Pulmonary artery endothelial cell (primary cell): Measurements from ENCODE around the gene ALX4. TPM values are rescaled to one million over a fixed set of nuclear protein-coding genes. Genes with fewer than 3 reads are reported as not detected.

Experiments
- DNase-seq: peaks from one replicate; pipeline ENCODE4 v3.0.0-alpha.2; 2011; ENCODE audit warnings: low read depth, low spot score
- total RNA-seq: library from RNA; depleted of rRNA; stranded (reverse); fragments of >200 nt; gene quantifications from 2 replicates; pipeline ENCODE4 v1.2.3, GENCODE V29; 2014

Gene ALX4
- total RNA-seq, 1 donor from 2014 or later: not detected

DNA sequence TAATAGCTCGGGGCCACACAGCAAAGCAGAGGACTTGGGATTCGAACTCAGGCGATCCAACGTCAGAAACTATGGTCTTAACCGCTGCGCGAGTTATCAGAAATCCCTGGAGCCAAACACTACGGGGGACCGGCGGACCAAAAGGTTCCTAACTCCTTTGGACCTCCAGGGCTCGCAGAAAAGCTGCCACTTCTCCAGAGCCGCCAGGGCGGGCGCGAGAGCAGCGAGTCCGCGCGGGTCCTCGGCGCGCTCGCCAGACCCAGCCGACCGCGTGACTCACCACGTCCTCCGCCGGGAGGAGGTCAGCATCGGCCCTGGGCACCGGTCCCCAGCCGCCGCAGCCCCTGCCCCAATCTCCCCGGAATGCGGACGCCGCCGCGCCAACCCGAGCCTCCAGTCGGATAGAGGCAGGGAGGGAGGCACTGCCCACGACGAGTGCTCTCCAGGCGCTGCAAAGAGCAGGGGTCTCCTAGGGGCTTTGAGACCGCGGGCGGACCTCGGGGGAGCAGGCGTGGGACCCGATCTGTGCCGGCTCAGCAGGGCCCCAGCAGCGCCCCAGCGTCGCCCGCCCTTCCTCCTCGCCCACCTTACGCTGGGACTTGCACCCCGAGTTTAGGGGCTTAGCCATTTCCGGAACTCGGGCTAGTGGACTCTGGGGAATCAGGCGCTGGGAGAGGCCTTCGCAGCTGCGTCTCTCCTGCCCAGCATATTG lies 6.2 kb upstream of the ALX4 start:
- DNase-seq: no peak

DNA sequence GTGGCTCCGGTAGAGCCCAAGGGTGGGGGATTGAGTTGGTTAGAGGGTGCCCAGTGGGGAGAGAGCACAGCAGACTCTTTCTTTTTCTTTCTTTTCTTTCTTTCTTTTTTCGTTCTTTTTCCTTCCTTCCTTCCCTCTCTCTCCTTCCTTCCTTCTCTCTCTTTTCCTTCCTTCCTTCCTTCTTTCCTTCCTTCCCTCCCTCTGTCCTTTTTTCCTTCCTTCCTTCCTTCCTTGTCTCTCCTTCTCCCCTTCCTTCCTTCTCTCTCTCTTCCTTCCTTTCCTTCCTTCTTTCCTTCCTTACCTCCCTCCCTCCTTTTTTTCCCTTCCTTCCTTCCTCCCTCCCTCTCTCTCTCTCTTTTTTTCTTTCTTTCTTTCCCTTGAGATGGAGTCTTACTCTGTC lies 4.8 kb upstream of the ALX4 start:
- DNase-seq: no peak

DNA sequence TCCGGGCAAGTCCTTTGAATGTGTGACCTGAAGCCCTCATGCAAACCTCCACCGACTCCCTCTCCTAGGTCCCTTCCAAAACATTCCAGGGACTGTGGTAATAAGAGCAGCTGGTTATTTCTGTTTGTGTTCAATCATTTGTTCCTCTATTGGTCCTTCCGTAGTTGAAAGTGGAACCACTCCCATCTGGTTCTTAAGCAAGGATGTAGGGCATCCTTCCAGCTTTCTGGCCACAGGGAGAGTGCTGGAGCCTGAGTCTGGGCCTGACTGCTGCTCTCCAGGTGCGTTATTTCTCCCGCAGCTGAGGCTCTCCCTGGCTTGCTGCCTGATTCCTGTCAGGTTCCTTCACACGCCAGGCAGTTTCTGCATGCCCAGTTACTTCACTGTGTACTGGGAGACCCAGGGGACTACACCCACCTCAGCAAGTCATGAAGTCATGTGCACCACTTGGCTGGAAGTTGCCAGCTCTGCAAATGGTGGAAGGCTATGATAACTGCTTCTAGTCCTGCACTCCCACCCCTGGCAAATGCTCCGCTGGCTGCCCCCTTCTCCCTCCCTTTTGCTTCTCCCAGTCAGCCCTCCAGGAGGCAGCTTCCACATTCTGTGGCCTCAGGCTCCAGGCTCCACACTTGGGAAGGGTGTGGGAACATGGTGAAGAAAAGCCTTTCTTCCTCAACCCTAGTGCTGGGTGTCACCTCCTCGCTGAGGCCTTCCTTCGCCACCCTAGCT lies 4.0 kb upstream of the ALX4 start:
- DNase-seq: no peak

DNA sequence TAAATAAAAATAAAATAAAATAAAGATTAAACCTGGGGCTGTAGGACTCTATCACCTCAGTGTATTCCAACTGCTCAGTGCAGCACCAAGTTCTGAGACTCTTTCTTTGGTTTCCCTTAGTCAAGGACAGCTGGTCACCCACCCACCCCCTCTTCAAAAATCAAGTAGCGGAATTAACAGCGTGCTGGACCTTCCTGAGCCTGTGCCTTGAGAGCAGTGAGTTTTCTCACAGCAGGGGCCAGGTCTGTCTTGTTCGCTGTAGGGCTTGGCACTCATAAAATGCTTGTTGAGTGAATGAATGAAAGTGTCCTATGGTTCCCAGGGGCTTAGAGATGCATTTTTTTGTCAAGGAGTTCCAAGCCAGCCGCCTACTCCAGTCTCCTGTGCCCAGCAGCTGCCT lies 2.9 kb upstream of the ALX4 start:
- DNase-seq: no peak

DNA sequence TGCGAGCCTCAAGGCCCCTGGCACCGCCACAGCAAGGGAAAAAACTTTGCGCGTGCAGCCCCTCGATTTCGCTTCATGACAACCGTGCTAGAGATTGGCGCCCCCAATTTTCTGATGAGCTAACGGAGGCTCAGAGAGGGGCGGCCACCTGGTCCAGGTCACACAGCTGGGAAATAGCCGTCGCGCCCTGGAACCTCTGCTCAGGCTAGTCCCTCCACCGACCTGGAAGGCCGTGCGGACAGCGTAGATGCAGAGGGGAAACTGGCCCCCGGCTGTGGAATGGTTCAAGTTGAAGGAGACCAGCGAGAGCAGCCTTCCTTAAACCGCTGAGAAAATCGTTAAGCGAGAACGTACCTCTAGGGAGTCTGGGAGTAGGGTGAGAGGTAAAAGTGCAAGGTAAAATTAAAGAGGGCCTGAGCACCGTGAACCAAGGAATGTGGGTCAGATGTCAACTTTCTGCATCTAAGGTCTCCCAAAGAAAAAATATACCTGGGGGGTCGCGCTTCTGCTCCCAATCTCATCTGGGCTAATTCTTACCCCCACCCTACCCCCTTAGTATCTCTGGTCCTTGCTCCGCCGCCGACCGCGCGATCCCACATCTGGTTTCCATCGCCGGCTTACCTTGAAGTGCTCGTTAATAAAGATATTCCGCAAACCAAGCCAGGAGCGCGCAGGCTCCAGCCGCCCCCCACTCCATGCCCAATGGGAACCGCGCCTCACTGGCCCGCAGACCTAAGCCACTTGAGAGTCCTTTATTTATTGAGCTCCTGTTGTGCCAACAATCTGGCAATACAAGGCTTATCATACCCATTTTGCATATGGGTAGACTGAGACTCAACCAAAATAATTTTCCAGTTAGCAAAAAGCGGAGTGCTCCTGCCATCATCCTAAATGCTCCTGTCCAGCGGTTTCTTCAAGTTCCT lies 1.7 kb upstream of the ALX4 start:
- DNase-seq: no peak

DNA sequence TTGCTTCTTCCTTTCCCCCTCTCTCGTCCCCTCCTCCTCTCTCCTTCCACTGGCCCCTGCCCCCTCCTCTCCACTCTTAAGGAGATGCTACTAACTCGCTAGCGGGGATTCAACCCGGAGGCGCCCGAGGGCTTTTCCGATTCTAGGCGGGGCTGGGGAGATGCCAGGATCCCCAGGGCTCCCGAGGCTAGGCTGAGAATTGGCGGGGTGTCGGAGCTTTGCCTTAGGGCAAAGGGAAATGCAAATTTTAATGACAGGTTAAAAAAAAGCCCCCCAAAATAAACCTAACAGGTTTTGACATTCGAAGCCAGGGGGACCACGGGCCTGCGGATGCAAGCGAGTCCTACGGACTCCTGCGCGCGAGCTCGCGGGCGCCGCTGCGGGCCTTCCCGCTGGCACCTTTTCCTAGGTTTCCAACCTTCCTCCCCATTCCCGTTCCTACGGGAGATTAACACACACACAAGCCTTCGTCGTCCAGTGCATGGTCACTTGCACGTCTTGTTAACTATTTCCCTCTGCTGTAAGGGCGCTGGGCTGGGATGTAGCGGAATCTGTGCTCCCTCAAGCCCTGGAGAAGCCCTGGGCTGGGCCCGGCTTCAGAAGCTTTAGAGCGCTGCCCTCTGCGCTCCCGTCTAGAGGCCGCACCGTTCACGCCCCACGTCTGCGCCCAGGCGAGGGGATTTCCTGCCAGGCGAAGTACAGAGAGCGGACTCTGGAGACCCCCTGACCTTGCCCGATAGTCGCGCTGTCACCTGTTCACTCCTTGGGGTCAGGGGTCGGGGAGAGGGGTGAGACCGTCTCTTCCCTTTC lies 729 bp upstream of the ALX4 start:
- DNase-seq: no peak

DNA sequence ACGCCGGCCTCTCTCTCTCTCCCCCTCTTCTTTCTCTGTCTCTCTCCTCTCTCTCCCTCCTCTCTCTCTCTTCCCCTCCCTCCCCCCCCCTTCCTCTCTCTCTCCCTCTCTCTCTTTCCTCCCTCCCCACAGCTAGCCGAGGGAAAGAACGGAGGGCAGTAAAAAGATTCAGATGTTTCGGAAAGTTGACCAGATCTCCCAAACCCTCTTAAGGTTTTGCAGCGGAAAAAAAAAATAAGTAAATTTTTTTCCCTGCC lies 195 bp upstream of the ALX4 start:
- DNase-seq: no peak

DNA sequence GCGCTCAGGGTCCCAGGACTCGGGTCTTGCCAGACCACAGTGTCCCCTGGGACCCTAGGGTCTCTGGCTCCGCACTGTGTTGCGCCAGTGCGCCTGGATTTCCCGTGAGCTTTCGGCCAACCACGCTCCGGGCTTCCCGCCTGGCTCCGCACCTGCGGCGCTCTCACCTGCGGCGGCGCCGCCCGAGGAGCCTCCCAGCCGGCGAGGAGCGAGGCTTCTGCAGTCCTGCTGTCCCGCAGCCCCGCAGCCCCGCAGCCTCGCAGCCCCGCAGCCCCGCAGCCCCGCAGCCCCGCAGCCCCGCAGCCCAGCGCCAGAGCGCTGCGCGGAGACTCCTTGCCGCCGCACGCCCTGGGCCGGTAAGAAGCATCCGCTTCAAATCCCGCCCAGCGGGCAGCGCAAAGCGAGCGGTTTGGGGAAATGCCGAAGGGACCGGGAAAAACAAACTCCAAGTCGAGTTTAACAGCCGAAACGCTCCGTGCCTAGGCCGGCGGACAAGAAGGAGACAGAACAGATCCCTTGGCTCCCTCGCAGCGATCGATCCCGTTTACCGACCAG lies 939 bp downstream of the ALX4 start:
- no peak for DNase-seq

DNA sequence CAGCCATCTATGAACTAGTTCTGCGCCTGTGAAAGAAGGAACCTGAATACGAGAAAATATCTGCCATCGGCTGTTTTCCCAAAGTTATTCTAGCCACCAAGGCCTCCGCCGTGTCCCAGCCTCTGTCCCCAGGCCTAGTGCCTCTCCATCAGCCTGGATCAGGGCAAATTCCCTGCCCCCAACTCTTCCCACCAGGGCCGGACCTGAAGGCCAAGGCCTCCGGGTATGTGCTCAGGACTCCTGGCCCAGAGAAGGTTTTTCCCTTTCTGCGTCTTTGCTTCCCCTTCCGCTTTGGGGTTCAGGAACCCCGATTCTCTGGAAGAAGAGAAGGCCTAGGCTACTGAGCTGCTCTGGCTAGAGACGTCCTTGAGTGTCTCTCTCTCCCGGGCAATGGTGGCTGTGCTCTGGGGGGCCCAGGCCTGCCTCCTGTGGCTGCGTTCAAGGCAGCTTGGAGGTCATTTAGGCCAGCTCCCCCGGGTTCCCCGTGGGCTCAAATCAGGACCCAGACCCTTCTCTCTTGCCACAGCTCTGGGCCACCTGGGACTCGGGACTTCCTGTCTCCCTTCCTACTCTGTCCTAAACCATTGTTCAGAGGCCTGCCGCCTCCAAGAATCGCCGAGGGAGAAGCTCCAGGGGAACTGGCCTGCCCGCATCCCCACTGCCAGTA lies 1.6 kb downstream of the ALX4 start:
- DNase-seq: no peak

DNA sequence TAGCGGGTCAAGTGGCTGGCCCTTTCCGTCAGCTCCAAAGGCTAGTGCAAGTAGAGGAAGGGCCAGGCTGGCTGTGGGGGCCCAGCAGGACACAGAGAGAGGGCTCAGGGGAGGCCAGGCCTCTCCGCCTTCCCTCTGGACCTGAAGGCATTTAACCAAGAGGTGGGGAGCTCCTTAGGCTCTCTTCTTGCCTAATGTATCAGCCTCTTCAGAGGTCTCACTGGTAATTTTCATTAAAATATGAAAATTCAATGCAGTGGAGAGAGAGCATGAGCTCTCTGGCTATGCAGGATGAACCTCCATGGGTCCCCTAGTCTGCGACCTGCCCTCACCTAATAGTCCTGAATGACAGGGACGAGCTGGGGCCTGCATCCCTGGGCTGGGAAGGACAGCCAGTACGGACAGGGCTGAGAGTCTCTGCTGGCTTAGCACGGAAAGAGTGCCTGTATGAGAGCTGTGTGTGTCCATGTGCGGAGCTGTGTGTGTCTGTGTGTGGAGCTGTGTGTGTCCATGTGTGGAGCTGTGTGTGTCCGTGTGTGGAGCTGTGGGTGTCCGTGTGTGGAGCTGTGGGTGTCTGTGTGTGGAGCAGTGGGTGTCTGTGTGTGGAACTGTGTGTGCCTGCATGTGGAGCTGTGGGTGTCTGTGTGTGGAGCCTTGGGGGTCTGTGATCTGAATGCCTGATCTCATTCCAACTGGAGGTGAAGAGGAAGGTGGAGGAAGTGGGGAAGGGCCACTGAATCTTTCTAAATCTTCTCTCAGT lies 2.4 kb downstream of the ALX4 start:
- no peak for DNase-seq

DNA sequence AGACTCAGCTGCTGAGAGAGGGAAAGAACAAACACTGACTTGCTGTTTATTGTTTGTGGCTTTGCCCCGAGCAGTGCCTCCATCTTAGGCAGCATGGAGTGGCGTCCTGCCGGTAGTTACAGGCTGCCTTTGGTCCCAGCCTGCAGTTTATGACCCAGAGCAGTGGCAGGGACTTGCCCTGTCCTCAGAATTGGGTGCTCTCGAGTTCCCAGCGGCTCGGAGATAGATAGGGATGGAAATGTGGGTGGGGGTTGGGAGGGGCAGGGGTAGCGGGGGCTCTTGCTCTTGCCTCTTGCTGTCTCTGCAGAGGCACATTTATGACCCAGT lies 3.1 kb downstream of the ALX4 start:
- no peak for DNase-seq

DNA sequence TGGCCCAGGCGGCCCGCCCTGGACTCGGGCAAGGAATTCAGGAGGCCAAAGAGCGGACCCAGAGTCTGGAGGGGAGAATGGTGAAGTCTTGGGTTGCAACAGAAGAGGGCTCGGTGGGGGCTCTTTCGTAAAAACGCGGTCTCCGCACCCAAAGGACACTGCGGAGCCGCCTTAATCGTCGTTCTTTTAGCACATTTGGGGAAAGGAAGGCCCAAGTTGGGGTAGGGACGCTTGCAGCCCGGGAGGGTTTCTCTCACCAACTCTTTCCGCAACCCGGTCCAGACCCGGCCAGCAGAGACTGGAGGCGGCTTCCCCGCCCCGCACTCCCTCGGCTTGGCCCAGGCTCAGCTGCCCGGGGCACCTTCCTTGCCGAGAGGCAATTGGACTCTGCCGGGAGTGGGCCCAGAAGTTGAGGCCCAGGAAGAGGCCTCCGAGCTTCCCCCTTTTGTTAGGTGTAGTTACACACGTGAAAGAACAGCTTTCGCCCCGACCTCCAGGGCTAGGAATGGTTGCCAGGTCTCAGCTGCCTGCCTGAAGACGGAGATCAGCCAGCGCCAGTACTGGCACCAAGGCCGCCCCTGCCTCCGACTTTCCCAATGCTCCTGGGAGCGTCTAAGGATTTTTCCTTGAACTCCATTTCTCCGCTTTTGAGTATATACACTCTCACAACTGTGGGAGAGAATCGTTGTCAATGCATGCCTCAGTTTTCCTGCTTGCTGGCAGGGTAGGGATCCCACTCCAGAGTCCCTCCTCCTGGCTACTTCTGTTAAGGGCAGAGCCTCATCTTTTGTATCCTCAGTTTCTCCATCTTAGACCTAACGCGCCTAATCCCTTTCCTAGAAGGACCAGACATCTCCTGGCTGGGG lies 3.7 kb downstream of the ALX4 start:
- no peak for DNase-seq

DNA sequence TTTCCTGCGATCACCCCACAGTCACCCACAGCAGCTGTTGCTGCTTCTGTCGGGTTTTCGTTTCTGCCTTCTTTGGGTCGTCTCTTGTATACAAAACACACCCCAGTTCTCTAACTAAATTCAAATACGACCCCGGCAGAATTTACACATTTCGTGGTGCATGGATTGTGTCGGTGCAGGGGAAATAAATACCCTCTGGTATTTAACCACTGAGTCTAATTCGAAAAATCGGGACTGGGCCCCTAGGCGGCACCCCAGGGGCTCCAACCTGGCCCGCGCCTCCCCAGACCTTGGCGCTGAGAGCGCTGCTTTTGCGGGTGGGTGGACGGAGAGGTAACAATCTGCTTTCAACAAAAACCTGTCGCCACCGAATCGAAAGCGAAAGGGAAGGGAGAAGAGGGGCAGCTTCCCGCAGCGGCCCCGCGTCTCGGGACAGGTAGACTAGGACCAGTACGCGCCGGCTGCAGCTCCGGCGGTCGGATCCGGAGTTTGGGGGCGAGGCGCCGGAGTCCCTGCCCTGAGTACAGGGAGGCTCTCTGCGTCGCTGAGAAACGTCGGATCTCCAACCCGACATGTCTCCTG lies 4.4 kb downstream of the ALX4 start:
- no peak for DNase-seq

DNA sequence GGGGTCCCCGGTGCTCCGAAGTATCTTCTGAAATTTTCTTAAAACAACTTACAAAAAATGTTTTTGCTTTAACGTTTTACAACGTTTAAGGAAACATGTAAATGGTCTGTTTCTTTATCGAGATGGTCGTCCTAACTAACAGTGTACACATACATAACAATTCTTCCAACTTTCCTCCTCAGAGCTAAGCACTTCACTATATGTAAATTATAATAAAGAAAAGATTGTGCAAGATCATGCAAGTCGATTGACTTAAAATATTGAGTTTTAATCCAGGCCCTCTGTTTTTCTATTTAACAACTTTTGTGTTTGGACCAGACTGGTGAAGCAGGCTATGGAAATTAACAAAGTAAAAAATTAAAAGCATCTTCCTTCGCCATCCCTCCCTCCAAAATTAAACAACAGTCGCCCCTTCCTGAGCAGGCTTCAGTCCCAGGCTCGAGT lies 4.9 kb downstream of the ALX4 start:
- DNase-seq: no peak

DNA sequence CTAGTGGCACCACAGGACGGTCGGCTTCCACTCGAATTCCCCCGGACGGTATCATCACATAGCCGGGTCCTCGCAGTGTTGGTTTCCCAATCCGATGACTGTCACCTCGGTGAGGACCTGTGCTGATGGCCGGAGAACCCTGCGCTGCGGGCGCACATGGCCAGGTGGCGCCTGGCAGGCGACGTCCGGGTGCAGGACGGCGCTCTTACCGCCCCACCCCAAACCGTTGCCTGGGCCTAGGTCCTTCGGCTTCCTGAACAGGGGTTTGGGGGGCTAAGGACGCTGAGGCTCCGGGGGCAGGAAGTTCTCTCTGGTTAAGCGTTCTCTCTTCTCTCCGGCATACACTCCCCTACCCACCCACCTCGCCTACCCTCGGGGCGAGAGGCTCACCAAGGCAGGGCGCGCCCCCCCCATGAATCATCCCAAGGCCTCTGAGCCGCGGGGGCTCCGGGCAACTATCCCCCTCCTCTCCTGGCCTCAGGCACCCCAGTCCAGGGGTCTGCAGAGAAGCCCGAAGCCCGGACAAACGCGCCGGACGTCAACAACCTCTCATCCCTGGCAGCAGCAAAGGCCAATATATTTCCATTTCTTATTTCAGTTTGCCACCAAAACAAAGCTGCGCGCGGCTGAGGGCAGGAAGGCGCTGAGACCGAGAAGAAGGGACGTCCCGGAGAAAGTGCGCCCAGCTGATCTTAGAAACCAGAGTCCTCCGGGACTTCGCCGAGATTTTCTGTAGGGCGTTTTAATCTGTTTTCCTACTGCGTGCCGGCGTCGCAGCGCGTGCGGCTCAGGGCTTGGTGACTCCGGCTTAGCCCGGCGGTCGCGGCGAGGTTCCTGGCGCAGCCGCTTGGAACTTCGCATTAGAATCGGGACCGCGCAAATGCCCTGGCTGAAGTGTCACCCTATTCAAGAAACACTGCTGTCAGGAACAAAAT lies 5.6 kb downstream of the ALX4 start:
- DNase-seq: no peak

DNA sequence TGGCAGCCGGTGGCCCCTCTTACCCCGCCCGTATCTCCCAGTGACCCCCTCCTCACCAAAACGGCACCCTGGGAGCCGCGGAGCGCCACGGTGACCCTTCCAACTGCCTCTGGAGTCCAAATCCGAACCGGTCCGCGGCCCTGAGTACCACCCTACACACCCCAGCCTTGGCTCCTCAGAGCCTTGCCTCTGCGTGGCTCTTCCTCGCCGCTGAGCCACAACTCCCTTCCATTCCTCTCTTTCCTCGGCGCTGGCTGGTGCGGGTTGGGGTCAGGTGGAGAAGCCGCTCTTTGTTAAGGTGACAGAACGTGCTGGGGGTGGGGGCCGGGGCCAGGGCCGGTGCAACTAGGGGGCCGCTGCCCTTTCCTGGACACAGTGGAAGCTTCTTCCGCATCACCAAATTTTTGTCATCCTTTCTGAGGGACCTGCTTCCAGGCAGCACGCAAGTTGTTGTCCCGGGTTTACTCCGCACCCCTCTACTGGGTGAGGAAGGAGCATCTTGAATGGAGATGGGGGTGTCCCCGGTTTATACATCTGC lies 6.5 kb downstream of the ALX4 start:
- no peak for DNase-seq

DNA sequence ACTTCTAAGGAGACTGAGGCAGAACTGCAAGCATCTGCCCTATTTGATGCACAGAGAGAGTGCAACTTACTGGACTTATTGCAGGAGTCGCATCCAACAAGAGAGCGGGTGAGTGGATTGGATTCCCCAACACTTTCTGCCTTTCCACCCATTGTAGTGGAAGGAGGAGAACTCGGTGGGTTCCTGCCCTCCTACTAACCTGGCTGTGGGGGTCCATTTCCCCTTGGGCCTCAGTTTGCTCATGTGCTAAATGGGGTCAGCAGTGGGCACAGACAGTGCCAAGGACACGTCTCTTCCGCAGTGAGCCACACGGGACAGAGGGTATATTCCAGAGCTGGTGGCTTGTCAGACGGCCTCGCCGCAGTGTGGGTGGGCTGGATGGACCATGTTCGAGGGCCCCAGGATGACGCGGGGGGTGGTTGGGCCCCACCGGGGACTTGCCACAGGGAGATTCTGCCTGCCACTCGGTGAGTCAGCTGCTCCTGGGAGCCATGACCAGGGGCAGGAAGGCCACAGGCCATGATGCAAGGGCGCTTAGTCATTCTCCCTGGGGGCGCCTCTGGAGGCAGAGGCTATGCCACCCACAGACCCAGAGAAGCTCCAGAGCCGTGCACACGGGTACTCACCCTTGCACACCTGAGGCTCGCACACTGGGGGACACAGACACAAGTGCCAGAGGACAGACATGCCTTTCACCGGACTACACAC lies 8.2 kb downstream of the ALX4 start:
- no peak for DNase-seq
